Testis (tissue), 3 donors: Measurements from ENCODE around the gene WDR76. TPM values are rescaled to one million over a fixed set of nuclear protein-coding genes. Genes with fewer than 3 reads are reported as not detected.

Source experiments
- DNase-seq: peaks from one replicate; pipeline ENCODE4 v3.0.0-alpha.2; 2019
- H3K27ac ChIP-seq, 2 donors: fragments of 200-600 bp; sonication (generic); one replicate each; pipeline ENCODE4 v1.5.1; 2019
- H3K27me3 ChIP-seq: fragments of 200-600 bp; sonication (generic); one replicate; pipeline ENCODE4 v1.5.1; 2019
- H3K36me3 ChIP-seq: fragments of 200-600 bp; sonication (generic); one replicate; pipeline ENCODE4 v1.5.1; 2017; ENCODE audit warnings: low read depth; ENCODE audit errors: missing control alignments
- H3K4me1 ChIP-seq: fragments of 200-600 bp; sonication (generic); one replicate; pipeline ENCODE4 v1.5.1; 2019
- H3K4me3 ChIP-seq, 2 donors: fragments of 200-600 bp; sonication (generic); one replicate each; pipeline ENCODE4 v1.5.1; 2017 to 2019
- H3K9me3 ChIP-seq: fragments of 200-600 bp; sonication (generic); one replicate; pipeline ENCODE4 v1.5.1; 2017
- CTCF ChIP-seq, 3 experiments: fragments of 450-650 bp in 2 of 3; fragments of 200-600 bp in 1 of 3; sonication (generic) in 1 of 3; IDR thresholded peaks; one replicate each; pipeline ENCODE4 v1.5.1; 2016 to 2019; ENCODE audit warnings: antibody characterized with exemption in 3 of 3, mild to moderate bottlenecking in 2 of 3, moderate library complexity in 1 of 3
- POLR2A ChIP-seq: fragments of 450-650 bp; IDR thresholded peaks from one replicate; pipeline ENCODE4 v1.6.1; 2017; ENCODE audit warnings: antibody characterized with exemption, mild to moderate bottlenecking, moderate library complexity
- WGBS, 2 donors: methylation state at CpG; one replicate each; pipeline ENCODE4 v1.1.5; 2018; 5-methylcytosine and 5-hydroxymethylcytosine counted together
- intact Hi-C: fragments of 100-400 bp; cut with DNase I; formaldehyde crosslinking; loops from one replicate; pipeline ENCODE4 v1.15.1; 2023; ENCODE audit warnings: low total_unique reads
- polyA plus RNA-seq: library from polyadenylated mRNA; stranded (reverse); fragments of 350-450 nt; fragmentation: Illumina TruSeq; extraction: RNeasy Lipid Tissue Mini Kit (QIAGEN cat#74804); gene quantifications from one replicate; pipeline ENCODE4 v1.2.3, GENCODE V29; 2014; ENCODE audit warnings: low read depth, low replicate concordance; ENCODE audit not compliant: insufficient read depth
- total RNA-seq, 2 donors: library from RNA; depleted of rRNA; stranded (reverse); fragments of >200 nt; gene quantifications; one replicate each; pipeline ENCODE4 v1.2.3, GENCODE V29; 2016

The WDR76 gene
- total and polyA plus RNA-seq, 3 donors from 2014 or later: 7.9 to 16.9 (median 9.5) TPM

GRCh38 chr15:43795197-43795596 is 31.6 kb upstream of the WDR76 start:
- H3K27me3 ChIP-seq: no peaks in the 10 kb centered on the region
- peak overlapping the region in 1 of 2 donors; percentile 99 for H3K27ac ChIP-seq
- no peak overlapping the region for H3K4me3 ChIP-seq
- H3K9me3 ChIP-seq: no peaks in the 10 kb centered on the region
- intact Hi-C loops: no loop called here
- DNase-seq: no peak
- H3K36me3 ChIP-seq: no peaks in the 10 kb centered on the region
- H3K4me1 ChIP-seq: peaks cover 41% of the 10 kb centered on the region
- 86 to 92% methylated on average over 2 of the region's 2 CpGs for WGBS, 2 donors
- TF ChIP-seq CTCF (IDR thresholded peaks at IDR 0.05) (no peak), POLR2A (no peak)

DNA sequence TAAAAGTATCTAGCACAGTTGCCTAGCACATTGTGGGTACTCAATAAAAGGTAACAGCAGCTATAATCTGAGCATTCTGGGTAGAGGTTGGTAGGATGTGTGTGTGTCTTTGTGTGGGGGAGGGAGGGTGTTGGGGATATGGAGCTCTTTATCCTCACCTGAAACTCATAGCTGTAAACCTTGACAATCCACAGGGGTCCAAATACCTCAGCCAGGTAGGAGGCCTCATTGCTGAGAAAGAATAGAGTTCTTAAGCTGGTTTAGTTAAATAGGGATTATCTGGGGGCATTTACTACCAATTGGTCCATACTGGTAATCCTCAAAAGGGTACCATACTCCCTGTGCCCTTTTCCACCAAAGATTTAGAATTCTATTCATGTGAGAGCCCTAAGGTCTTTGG is 30.8 kb upstream of the WDR76 start:
- Histone ChIP-seq H3K36me3 (no peaks in the 10 kb centered on the region), H3K4me1 (peaks cover 41% of the 10 kb centered on the region), H3K9me3 (no peaks in the 10 kb centered on the region), H3K4me3 (no peak overlapping the region), H3K27me3 (no peaks in the 10 kb centered on the region), H3K27ac (no peak overlapping the region)
- TF ChIP-seq CTCF (IDR thresholded peaks at IDR 0.05): no peak
- TF ChIP-seq POLR2A: no peak
- no peak for DNase-seq
- intact Hi-C loops: no loop called here

DNA sequence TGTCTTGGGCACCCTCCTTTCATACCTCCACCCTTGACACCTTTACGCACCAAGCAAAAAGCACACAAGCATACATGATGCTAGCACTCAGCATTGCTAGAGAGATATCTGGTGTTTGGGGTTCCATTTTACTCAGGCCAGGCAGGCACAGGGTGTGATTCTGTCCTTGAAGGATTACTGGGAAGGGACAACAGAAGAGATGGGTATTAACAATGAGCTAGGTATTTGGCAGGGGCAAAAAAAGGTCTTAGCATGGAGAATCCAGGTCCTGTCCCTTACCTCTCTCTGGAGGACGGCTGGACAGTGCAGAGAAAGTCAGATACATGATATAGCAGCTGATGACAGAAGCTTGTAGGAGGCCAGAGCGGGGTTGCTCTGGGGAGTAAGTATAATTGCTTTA is 30.2 kb upstream of the WDR76 start:
- H3K9me3 ChIP-seq: no peaks in the 10 kb centered on the region
- H3K4me1 ChIP-seq: peaks cover 41% of the 10 kb centered on the region
- no peaks in the 10 kb centered on the region for H3K27me3 ChIP-seq
- no peak for TF ChIP-seq POLR2A
- TF ChIP-seq CTCF (IDR thresholded peaks at IDR 0.05): no peak
- no peak overlapping the region for H3K27ac ChIP-seq
- H3K36me3 ChIP-seq: no peaks in the 10 kb centered on the region
- no peak for DNase-seq
- intact Hi-C loops: no loop called here
- H3K4me3 ChIP-seq: no peak overlapping the region
- WGBS, 2 donors: 82 to 83% methylated on average over 3 of the region's 3 CpGs

GRCh38 chr15:43799209-43799944 is 27.4 kb upstream of the WDR76 start:
- intact Hi-C loops: no loop called here
- no peaks in the 10 kb centered on the region for H3K9me3 ChIP-seq
- H3K27ac ChIP-seq: peak overlapping the region; percentile 96
- no peaks in the 10 kb centered on the region for H3K27me3 ChIP-seq
- 49 to 70% methylated on average over 15 to 16 of the region's 16 CpGs for WGBS, 2 donors
- peaks cover 26% of the 10 kb centered on the region for H3K4me1 ChIP-seq
- no peaks in the 10 kb centered on the region for H3K36me3 ChIP-seq
- TF ChIP-seq CTCF (IDR thresholded peaks at IDR 0.05) (no peak), POLR2A (no peak)
- H3K4me3 ChIP-seq: peak overlapping the region; percentile 69 to 93
- DNase-seq: no peak

DNA sequence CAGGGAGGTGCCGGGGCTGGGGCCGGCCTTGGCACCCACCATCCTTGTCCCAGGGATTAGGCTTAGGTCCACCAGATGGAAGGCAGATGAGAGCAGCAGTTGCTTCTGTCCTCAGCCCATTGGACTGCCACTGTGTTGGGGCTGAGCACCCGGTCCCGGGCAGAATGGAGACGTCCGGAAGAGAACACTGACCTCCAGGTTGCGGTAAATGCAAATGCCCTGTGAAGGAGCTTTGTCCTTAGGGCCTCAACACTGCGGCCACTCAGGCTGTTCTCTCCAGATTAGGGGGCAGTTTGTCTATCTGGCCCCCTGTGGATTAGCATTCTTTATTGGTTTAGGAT is 26.9 kb upstream of the WDR76 start, which contains the start of gene SERINC4:
SERINC4 (minus strand) TSS at position 276 of the 341 bp plus-strand sequence; CDS start at position 42, 234 bp downstream.
- no peaks in the 10 kb centered on the region for H3K36me3 ChIP-seq
- 49 to 66% methylated on average over 7 to 8 of the region's 8 CpGs for WGBS, 2 donors
- intact Hi-C loops: no loop called here
- TF ChIP-seq POLR2A: no peak
- TF ChIP-seq CTCF (IDR thresholded peaks at IDR 0.05): no peak
- H3K9me3 ChIP-seq: no peaks in the 10 kb centered on the region
- H3K27ac ChIP-seq: peak within 1 kb of the TSS; percentile 96
- H3K27me3 ChIP-seq: no peaks in the 10 kb centered on the region
- H3K4me1 ChIP-seq: peaks cover 22% of the 10 kb centered on the region
- DNase-seq: no peak
- H3K4me3 ChIP-seq: peak within 1 kb of the TSS; percentile 69 to 93
